HG03064 (cell line): ENCODE data around the gene REX1BD.
"Not testable (repeated sequence)": the region's sequence is repeated elsewhere in the genome, so short reads cannot be mapped to it uniquely, and the experiment has no call there.

Experiments
- ATAC-seq: cut with Tn5 transposase; IDR thresholded peaks from one replicate; pipeline ENCODE4 v1.9.1; 2021; ENCODE audit warnings: low read depth; ENCODE audit not compliant: unreplicated experiment

REX1BD gene

DNA sequence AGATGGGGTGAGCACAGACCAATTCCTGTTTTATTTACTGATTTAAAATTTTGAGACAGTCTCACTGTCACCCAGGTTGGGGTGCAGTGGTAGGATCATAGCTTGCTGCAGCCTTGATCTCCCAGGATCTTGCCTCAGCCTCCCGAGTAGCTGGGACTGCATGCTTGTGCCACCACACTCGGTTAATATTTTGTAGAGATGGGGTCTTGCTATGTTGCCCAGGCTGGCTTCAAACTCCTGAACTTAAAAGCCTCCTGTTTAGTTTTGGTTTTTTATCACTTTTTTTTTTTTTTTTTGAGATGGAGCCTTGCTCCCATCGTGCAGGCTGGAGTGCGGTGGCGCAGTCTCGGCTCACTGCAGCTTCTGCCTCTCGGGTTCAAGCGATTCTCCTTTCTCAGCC is 12.2 kb upstream of the REX1BD start:
- no peak for ATAC-seq

DNA sequence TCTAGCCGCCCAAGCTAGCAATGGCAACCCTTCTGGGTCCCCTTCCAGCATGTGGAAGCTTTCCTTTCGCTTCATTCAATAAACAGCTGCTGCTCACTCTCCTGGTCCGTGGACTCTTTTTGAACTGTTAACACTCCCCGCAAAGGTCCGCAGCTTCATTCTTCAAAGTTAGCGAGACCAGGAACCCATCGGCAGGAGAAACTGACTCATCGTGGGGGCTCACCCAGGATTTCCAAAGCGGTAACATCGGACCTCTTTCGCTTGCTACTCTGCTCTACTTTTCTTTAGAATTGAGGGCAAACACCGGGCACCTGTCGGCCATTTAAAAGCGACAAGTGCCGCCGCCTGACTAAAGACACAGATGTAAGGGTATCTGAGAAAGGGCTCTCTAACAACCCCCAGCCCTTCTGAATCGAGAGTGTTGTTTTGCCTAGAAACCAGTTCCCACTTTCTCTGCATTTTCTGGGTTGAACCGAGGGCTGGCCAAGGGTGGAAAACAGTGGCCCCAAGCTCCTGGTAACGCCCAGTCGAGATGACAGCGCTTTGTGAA is 11.2 kb upstream of the REX1BD start:
- ATAC-seq, result no peak

DNA sequence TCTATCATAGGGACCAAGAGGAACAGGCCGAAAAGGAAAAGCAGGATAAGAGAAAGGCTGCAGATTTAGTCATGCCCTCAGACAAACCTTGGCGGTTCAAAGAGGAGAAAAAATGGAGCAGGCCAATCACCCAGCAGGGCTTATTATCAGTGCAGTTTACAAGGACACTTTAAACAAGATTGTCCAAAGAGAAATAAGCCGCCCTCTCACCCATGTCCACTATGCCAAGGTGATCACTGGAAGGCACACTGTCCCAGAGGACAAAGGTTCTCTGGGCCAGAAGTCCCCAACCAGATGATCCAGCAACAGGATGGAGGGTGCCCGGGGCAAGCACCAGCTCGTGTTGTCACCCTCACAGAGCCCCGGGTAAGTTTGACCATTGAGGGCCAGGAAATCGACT is 8.3 kb upstream of the REX1BD start:
- no peak for ATAC-seq

DNA sequence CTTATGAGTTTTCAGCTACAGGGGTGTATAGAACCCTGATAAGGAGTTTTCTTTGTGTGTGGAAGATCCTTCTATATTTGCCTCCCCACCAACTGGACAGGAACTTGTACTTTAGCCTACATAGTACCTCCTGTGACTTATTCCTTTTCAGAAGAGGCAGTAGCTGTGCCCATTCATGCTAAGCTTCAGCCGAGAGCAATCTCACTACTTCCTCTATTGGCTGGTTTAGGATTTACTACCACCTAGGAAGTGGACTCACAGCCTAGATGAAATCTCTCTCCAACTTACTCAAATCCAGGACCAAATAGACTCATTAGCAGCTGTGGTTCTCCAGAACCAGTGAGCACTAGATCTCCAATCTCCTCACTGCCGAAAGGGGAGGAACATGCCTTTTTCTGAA is 2.3 kb upstream of the REX1BD start:
- ATAC-seq, result no peak

DNA sequence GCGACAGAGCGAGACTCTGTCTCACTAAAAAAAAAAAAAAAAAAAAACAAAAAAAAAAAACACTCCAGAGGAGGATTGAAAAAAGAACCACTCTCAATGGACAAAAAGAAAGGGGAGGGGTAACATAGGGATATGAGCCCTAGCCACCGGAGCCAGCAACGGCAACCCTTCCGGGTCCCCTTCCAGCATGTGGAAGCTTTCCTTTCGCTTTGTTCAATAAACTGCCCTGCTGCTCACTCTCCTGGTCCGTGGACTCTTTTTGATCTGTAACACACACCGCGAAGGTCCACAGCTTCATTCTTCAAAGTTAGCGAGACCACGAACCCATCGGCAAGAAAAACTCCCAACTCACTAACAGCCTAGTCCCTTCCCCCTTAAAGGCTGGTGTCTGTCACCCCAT is 1.0 kb upstream of the REX1BD start:
- no peak for ATAC-seq

DNA sequence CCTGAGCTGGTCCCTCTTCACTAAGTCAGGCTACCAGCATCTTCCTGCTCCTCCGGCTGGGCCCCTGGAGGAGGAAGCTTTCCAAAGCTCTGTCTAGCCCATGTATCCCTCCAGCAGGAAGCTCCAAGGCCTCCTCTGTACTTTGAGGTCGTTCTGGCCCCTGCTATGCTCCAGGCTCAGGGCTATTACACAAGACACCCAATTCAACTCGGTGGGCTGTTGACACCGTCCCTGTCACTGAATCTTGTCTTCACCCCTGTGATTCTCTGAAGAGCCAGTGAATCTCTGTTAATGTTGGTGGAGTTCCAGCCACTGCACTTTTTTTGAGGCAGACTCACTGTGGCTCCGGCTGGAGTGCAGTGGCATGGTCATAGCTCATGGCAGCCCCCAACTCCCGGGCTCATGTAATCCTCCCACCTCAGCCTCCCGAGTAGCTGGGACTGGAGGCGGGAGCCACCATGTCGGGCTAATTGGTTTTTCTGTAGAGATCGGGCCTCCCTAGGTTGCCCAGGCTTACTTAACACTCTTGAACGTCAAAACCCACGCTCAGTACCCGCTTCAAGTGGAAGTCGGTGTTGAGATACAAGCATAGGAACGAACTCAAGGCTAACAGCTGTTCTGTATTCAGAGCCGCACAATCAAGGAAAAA is 512 bp upstream of the REX1BD start:
- no peak for ATAC-seq

DNA sequence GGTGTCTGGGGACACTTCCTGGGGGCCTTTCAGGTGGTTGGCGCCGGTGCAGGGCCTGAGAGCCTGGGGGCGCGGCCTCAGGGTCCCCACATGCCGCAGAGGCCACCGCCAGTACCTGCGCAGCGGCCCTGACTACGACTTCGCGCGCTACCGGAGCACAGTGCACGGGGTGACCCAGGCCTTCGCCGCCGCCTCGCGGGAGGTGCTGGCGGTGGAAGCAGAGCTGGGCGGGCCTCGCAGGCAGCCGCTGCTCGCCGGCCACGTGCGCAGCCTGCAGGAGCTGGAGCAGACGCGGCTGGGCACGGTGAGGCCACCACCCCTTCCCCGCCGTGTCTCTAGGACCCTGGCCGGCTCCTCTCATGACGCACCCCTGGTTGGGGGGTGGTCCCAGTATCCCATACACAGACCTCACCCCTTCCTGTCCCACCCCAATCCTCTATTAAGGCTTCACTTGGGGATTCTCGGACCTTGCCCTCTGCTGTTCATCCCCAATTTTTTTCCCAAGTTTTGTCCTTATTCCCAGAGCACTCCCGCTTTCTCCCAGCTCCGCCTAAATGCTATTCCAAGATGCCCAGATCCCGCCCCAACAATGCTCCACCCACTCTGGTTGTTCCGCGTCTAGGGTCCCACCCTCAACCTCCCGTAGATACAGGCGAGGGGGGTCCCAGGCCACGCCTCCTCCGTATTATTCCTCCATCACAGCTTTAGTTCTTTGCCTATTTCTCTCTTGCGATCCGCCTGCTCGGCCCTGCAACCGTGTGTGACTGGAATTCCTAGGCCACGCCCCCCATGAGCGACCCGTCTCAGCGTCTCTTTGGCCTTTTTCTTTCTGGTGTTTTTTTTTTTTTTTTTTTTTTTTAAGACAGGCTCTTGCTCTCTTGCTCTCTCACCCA is 1.0 kb downstream of the REX1BD start:
- no peak for ATAC-seq

DNA sequence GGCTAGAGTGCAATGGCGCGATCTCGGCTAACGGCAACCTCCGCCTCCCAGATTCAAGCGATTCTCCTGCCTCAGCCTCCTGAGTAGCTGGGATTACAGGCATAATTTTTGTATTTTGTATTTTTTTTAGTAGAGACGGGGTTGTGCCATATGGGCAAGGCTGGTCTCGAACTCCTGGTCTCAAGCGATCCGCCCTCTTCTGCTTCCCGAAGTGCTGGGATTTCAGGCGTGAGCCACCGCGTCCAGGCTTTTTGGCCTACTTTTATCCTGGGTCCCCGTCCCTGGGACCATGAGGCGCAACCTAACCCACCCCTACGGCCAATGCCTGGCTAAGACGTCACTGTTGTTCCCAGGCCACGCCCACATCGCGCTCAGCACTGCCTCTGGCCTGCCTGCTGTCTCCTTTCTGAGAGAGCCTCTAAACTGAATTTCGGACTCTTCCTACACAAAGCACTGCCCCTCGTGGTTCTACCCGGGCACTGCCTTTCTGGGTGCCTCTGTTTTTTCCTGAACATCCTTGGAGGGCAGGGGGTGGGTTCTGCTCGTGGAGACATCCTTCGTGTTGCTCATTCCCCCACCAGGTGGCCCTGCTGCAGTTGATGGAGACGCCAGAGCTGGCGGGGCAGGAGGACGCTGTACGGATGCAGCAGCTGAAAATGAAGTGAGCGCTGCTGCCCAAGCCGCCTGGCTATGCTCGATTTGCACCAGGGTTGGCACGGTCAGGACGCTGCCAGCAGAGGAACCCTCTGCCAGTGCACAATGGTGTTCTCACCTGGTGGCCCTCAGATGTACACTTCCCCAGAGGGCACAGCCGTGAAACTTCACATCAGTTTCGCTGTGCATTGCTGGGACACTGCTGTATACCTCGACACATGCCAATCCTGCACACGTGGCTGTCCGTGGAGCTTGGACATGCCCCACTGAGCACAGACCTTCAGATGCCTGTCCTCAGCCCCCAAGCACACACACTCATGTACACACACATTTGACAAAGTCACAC is 2.0 kb downstream of the REX1BD start:
- no peak for ATAC-seq

DNA sequence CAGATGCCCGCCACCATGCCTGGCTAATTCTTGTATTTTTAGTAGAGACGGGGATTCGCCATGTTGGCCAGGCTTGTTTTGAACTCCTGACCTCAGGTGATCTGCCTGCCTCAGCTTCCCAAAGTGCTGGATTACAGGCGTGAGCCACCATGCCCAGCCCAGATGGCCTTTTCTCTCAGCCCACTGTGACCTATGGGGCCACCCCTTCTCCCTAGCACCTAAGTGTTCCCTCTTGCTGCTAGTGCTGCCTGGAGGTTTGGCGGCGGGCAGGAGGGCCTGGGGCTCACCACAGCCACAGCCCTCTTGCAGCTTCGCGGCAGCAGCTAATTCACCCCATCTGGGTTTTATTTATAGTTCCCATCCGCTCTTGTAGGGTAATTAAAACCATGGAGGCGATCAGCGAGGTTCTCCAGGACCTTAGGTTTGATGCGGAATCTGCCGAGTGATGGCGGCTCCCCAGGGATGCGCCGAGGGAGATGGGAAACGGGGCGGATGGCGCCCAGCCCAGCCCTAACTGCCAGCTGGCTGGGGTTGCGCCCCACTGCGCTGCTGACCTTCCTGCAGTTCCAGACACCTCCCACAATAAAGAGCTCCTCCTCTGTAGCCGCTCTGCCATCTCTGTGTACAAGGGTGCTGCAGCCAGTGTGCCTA is 3.3 kb downstream of the REX1BD start:
- ATAC-seq, result no peak

DNA sequence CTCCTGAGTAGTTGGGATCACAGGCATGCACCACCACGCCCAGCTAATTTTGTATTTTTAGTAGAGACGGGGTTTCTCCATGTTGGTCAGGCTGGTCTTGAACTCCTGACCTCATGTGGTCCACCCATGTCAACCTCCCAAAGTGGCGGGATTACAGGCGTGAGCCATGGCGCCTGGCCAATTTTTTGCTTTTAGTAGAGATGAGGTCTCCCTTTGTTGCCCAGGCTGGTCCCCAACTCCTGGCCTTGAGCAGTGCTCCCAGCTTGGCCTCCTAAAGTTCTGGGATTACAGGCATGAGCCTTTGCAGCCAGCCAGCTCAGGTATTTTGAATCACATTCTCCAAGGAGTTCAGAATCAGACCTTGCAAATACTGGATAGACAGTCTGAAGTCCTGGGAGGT is 4.1 kb downstream of the REX1BD start:
- ATAC-seq, result not testable (repeated sequence)

DNA sequence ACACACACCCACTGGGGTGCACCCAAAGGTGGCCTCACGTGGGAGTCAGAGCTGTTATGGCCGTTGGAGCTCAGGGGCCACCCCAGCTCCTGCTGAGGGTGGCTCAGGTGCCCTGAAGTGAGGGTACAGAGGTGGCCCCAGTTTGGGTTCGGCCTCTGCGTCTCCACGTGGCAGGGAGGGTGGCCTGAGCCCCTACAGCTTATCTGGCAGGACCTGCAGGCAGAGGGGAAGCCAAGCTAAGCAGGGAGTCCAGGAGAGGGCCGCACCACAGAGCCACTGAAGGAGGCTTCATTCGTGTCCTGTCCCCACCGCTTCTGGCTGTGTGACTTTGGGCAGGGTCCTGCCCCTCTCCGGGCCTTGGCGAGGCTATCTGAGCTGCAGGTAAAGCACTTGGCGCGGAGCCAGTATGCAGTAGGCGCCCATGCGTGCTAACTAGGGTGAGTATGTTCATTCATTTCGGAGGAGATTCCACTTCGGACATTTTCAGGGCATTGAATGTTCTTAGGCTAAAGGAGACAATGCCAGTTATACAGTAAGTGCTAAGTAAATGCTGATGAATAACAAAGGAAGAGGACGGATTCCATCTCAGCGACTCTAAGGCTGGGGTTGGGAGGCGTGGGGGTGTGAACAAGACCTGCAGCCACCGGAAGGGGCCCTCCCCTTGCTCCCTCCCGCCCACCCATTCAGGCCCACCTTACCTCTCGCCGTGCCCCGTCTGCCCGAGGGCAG is 4.9 kb downstream of the REX1BD start:
- ATAC-seq, result no peak

DNA sequence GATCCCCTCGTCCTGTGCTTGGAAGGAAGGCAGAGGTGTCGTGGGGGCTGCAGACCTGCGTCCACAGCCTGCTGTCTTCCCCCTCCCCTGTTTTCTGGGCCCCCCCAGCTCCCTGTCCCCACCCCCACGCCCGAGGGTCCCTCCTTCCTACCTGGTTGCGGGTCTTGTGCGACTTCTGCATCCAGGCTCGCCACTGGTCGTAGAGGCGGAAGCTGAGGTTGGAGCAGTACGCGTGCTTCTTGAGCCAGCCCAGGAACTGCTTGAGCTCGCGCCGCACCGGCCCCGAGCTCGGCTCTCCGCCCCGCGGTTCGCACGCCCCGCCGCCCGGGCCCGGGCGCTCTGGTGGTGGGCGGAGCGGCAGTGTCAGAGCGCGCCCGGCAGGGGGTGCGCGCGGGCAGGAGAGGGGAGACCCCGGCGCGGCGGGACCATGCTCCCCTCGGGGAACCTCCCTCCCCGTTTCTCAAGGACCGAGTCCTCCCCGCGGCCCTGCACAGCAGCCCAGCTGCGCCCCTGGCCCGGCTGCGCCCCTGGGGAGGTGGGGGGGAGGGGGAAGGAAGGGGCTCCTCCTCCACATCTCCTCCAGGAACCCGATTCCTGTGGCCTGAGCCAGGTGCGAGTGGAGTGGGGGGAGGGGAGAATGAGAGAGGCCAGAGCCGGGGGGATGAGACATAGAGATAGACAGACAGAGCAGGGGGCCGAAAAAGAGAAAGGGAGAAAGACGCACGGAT is 5.7 kb downstream of the REX1BD start:
- no peak for ATAC-seq

DNA sequence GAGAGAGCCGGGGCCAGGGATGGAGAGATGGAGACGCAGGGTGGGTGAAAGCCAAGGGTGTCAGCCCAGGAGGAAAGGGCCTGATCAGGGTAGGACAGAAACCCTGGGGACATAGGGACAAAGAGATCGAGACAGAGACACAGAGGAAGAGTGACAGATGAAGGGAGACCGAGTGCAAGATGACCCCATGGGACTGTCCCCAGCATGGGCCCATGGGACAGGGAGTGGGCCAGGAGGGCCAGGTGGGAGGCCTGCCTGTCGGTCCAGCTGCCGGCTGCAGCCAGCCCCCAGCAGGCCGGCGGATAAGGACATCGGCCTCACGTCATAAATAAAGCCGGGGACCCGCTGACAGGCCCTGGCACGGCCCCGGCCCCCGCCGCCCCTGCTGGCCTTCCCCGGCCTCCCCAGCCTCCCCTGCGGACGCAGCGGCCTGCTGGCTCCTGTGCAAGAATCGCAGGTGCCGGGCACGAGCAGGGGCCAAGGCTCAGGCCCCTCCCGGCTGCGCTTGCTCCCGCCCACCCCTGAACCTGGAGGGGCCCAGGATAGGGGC is 6.3 kb downstream of the REX1BD start:
- no peak for ATAC-seq

DNA sequence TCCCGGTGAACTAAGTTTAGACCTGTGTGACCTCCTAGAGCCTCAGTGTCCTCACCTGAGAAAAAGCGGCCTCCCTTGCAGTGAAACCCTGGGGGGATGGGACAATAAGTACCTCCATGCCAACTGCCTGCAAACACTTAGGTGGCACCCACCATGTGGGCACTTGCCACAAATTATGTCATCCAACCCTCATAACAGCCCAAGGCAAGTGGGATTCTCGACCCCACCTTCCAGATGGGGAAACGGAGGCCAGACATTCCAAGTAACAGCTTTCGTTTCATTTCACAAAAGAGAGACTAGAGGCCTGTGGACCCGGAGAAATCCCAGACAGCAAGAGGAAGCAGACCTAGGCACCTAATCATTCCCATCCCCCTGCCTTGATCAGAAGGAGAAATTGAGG is 6.9 kb downstream of the REX1BD start:
- no peak for ATAC-seq

DNA sequence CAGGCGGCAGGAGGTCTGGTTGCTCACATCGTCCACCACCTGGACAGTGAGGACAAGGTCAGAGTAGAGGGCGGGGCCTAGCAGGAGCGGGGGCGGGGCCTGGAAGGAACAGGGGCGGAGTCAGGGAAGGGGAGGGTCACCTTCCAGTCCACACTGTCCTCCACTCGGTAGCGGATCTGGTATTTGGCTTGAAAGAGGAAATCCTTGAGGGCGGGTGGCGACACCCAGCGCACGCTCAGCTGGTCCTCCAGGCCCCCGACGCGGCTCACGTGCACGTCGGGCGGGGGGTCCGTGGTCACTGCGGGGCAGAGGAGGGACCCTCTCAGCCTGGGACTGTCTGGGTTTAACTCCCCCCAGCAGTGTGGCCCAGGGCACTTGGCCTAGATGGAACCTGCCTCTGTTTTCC is 8.2 kb downstream of the REX1BD start:
- no peak for ATAC-seq

DNA sequence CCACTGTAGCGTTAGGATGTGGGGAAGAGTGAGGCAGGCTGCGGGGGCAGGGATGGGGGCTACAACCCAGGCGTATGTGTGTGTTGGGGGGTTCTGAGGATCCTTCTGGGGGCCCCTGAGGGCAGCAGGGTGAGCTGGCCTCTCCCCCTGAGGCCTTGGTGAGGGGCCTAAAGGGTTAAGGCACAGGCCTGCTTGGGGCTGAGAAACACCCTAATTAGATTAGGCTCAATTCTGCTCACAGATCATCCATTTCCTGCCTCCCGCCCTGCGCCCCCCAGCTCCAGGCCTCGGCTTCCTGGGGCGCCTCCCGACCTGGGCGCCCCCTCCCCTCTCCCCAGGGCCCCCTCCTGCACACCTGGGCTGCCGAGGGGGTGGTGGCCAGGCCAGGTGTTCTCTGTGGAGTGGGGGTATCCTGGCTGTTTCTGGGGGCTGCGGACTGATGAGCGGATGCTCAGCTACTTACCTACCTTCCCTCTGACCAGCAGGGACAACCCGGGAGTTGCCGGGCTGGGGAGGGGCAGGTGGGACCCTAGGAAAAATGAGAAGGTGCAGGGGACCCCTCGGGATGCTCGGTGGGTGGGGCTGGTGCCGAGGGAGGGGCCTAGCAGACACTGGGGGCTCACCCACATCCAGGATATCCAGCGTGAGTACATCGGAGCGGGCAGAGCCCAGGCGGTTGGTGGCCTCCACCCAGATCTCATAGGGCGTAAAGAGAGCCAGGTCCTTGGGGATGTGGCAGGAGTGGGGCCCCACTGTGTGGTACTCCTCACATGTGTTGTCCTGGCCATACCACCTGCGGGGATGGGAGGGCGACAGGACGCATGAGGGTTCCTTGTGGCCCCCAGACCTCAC is 9.4 kb downstream of the REX1BD start:
- ATAC-seq, result no peak

DNA sequence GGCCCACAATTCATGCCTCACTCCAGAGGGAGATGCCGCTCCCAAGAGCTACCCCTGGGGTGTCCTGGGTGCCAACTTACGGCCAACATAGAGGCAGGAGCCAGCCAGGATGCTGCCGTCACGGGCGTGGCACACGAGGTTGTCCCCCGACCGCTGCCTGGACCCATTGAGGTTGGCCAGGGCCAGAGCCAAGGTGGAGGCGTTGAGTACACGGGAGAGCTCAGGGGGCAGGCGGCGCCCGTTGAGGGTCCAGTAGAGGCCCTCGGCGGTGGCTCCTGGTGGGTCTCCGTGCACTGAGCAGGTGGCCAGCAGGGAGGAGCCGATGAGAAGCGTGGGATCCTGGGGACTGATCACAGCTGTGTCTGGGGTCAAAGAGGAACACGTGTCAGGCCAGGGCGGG is 10.9 kb downstream of the REX1BD start:
- no peak for ATAC-seq
